SIG-M5 treated with dmso at 0.1 percent for 504 hours (cell line): ENCODE results near the gene FAM210B.
"Not testable (repeated sequence)": the region's sequence is repeated elsewhere in the genome, so short reads cannot be mapped to it uniquely, and the experiment has no call there.

ENCODE experiments used
- DNase-seq: peaks from one replicate; lab custom pipeline; 2025; ENCODE audit not compliant: unreplicated experiment; lab: John Stamatoyannopoulos, UW

Gene FAM210B, protein sequence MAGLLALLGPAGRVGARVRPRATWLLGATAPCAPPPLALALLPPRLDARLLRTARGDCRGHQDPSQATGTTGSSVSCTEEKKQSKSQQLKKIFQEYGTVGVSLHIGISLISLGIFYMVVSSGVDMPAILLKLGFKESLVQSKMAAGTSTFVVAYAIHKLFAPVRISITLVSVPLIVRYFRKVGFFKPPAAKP

DNA sequence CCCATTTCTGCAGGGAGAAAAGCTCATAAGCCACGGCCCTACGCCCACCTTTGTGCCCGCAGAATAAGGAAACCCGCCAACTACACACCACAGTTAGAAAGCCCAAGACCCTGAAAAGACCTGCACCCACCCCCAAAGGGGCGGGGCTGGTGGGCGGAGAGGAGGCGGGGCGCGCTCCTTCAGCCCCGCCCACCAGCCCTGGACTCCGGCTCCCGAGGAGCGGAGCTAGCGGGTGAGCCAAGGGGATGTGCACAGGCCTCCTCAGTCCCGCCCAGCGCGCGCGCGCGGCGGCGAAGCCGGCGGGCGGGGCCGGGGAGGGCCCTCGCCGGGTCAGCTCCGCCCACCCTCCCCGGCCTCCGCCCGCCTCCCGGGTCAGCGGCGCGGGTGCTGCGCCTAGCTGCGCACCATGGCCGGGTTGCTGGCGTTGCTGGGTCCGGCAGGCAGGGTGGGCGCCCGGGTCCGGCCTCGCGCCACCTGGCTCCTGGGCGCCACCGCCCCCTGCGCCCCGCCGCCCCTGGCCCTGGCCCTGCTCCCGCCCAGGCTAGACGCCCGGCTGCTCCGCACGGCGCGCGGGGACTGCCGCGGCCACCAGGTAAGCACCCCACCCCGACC, at the start of gene FAM210B:
Gene FAM210B (plus strand): TSS at position 375 of the 612 bp plus-strand sequence. CDS start 32 bp downstream, at position 407.
- peak; percentile 91 for DNase-seq

DNA sequence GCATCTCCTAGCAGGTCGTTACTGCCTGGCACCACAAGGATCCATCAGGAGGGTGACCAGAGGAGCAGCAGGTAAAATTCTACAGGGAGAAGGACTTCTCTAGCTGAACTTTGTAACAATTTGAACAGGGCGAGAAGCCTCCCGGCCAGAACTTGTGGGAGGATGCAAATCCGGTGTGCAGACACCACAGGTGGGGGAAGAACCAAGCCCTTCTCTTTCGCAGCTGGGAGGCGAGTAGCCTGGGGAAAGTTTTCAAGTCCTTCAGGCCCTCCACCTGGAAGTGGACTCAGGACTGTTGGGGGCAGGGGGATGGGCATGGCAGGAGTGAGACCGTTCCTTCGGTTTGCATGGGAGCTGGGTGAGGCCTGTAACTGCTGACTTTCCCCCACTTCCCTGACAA, 42.7 kb upstream of the FAM210B start:
- no peak for DNase-seq

DNA sequence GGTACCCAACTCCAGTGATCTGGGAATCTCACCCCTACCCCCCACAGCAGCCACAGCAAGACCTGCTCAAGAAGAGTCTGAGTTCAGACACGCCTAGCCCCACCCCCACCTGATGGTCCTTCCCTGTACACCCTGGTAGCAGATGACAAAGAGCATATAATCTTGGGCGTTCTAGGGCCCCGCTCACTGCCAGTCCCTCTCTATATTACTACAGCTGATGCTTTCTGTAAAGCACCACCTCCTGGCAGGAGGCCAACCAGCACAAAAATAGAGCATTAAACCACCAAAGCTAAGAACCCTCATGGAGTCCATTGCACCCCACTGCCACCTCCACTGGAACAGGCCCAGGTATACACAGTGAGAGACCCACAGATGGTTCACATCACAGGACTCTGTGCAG, 42.3 kb upstream of the FAM210B start:
- no peak for DNase-seq

DNA sequence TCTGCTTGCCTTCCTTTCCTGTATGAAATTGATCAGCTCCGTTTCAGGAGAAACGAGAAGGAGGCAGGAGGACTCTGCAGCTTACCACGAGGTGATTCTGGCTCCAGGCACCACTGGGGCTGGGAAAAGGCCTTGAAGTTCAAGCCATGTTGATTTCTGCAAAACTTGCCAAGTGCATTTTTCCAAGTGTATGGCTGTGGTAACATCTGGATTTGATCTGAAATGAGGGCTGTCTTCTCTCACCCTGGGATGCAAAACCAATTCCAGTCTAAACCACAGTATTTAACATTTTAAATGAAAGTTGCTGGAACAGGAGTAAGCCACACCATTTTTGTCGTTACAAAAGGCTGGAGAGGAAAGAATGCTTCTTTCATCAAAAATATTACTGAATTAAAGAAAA, 36.1 kb upstream of the FAM210B start:
- no peak for DNase-seq

DNA sequence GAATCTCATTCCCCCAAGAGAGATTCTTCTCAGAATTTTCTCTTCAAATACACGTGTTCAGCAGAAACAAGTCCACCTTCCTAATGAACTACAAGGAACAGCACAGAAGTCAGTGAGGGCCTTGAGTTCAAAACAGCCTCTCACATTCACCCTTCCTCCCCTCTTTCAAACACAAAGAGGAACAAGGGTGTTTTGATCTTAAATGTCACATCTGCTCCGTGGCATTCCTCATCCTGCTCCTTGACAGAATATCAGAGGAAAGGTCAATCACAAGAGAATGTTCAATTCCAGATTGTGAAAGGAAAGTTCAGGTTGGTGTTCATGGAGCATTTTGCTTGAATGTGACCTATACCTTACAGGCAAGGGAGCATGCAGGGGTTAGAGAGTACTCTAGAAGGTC, 35.6 kb upstream of the FAM210B start:
- no peak for DNase-seq

DNA sequence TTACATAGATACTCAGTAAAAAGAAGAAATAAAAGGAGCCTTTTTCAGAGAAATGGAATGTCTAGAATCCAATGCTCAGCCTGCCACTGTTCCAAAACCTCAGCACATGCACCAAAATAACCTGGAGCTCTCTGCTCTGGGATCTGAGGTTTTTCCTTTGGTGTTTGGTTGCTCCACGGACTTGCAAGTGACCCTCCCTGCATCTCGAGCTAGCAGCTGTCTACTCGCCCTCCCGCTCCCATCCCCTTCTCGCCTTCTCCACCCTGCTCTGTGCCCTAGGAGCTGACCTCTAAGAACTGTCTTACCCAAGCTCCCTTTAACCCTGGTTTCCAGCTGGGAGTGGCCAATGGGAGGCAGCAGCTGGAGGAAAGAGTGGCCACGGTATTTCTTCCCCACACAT, 35.1 kb upstream of the FAM210B start:
- DNase-seq, result no peak

DNA sequence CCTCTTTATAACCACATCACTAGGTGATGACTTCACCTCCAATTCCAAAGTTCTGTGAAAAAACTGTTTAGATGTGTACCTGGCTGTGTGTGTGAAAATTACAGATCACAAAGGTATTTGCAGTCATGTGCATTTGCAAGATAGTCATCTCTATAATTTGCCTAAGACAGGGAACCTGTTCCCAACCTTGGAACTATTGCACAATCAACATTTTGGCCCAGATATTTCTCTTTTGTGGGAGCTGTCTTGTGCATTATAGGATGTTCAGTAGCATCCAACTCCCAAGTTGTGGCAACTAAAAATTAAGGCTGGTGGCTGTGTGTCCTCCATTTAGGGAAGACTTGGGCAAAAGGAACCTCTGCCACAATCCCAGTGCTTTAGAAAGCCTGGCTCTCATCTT, 34.0 kb upstream of the FAM210B start:
- no peak for DNase-seq

DNA sequence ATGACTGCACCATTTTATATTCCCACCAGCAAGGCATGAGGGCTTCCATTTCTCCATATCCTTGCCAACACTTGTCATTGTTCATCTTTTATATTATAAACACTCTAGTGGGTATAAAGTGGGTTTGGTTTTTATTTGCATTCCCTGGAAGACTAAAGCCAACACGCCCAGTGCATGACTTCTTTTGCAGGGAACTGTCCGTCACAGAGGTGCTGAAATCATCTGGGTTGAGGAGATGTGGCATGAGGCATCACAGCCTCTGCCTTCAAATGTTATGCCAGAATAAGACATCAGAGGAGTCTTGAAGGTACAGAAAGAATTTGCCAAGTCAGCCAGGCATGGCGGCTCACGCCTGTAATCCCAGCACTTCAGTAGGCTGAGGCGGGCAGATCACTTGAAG, 29.9 kb upstream of the FAM210B start:
- no peak for DNase-seq

DNA sequence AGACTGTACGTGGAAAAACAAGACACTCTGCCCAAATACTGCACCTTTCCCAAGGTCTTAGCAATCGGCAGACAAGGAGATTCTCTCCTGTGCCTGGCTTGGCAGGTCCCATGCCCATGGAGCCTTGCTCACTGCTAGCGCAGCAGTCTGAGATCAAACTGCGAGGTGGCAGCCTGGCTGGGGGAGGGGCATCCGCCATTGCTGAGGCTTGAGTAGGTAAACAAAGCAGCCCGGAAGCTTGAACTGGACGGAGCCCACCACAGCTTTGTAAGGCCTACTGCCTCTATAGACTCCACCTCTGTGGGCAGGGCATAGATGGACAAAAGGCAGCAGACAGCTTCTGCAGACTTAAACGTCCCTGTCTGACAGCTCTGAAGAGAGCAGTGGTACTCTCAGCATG, 22.1 kb upstream of the FAM210B start:
- not testable (repeated sequence) for DNase-seq

DNA sequence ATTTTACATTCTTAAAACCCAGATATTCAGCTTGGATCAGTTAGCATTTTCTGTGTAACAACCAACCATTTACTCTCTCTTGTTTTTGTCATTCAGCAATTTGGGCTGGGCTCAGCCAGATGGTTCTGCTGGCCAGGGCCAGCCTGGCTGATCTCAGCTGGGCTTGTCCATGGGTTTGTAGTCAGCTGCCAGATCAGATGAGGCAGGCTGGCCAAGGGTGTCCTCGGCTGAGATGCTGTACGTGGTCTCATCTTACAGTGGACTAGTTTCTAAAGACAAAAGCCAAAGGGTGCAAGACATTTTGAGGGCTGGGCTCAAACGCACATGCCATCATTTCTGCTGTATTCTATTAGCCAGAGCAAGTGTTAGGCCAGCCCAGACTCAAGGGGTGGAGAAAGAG, 16.0 kb upstream of the FAM210B start:
- DNase-seq, result no peak

DNA sequence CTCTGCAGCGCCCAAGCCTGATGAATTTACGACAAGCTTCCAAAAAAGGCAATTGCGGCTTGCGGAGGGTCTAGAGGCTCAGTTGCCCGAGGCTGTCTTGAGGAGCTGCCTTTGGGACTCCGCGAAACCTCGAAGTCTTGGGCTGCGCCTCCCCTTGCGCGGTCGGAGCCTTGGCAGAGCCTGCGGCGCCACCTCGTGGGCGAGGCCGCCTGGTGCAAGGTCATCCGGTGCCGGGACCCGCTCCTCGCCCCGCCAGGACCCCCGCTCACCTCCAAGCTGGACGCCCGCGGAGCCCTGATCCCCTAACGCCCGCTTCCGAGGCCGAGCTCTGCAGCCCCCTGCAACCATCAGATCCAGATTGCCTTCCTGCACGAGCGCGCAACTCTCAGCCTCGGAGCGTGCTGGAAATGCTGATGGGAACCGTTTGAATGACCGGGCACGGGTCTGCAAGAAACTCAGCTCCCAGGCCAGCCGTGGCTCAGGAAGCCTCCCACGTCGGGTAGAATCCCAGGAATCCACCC, 14.9 kb upstream of the FAM210B start:
- DNase-seq, result no peak

DNA sequence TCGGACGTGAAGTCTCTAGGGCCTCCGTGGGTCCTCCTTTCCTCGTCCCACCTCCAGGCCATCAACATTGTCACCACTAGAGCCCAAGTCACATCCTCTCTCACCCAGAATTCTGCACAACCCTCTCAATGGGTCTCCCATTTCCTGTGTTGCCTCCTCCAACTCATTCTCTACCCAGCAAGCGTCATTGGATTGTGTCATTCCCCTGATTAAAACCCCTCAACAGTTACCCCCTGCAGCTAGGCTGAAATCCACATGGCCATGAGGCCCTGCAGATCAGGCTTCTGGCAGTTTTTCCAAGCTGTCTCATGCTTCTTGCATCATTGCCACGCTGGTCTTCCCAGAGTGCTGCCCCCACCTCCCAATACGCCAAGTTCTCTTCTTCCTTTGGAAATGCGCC, 12.9 kb upstream of the FAM210B start:
- DNase-seq, result no peak

DNA sequence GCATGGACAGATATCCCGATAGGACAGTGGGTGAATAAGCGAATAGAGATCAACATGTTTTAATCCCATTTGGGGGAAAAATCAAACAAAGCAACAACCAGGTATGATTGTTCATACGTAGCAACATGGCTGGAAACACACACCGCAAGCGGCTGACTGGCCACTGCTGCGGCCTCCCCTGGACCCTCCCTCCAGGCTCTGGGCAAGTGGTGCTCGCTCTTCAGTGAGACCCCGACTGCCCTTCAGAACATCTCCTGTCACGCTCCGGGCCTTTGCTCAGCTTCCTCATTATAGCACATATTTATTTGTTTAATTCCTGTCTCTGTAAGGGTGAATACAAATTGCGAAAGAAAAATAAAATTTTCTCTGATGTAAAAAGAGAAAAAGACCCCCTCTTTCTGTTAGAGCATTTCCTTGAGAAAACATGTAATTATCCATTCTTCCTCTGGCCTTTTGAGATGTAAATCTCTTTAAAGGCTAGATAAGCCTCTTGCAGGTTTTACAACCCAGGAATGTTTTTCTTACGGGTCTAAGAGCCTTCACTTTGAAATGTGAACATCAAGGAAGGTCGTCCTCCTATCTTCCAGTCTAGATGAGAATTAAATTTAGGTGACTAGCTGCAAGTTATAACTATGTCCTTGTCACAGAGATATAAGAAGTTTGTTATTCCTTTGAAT, 11.0 kb upstream of the FAM210B start:
- no peak for DNase-seq

DNA sequence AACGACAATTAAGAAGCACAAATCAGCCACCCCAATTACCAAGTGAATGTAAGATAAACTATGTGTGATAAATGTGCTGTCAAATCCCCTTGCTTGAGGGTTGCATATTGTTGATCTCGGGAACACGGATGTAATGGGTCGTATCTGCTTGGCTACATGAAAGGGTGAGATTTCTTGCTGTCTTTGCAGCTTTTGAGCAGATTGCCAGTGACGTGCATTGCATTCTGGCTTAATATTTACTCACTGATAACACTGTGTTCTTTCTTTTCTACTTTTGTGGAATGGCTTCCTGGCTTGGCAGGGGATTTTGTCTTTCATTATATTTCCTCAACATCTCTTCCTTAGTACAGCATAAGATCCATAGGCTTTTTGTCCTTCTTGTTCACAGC, 10.5 kb upstream of the FAM210B start:
- DNase-seq, result no peak

DNA sequence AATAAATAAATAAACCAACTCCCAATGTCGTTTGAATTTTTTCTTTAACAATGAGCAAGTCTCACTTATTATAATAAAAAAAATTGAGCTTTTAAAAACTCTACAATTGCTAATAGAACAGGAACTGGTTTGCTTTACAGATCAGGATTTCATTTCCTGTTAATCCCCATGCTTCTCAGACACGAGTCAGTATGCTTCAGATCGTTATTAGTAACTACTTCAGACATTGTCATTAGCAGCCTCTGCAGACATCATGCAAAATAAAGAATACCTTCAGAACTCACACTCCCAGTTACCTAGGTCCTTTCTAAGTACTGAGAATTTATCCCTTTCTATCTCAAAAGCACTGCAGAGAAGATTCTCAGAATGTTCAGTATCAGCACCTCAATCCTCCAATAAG, 10.0 kb upstream of the FAM210B start:
- no peak for DNase-seq

DNA sequence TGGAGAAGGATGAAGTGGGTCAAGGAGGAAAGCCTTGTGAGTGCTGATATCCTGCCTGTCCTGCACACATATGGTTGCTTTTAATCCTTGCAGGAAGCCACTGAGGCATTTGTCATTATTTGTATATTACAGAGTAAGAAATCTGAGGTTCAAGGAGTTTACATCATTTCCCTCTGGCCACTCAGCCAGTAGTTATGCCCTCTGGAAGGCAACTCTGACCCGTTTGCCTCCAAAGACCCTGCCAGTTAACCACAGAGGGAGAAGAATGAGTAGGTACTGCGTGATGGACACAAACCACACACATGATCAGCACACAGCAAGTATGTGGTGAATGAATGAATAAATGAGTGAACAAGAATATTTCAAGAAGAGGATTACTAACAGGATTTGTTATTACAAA, 7.9 kb upstream of the FAM210B start:
- no peak for DNase-seq

DNA sequence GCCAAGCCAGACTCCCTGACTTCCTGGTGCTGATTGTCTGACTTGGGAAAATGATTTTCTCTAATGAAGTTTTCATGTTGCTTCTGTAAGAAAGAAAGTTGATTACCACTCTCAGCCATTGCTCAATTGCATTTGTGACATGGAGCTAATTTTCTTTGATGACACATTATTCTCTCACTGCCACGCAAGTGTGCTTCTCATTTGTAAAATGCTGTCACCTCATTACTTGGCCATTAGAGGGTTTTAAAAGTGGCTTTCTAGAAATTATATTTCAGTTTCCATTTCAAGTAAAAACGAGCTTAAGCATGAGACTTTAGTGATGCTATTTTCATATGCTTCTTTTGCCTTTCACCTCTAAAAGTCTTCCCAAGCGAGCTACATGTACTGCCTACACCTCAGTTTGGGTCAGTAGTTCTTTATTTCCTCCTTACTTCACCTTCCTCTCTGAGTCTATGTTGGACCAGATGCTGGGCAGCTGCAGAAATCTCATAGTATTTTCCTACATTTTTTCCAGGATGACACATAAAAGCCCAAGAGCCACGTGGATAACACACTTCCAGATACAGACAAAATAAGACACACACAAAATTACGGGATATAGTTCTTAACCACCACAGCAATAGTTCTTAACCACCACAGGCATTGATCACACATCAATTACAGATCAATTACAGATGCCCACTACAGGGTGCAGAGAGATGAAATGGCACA, 6.3 kb upstream of the FAM210B start:
- no peak for DNase-seq

DNA sequence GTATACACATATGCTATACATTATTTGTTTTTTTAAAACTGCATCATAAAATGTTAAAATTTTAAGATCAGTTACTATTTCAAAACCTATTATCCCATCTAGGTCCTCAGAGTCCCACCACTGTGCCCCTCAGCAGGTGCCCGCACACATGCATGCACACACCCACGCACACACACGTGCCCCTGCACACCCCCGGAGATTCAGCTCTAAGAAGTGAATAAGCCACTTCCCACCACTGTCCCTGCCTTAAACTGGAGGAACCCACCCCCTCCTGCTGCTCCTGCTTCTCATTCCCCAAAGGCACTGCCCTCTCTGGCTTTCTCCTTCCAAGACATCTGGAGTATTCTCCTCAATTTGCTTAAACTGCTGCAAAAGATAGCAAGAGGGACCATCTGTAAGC, 5.4 kb upstream of the FAM210B start:
- DNase-seq, result no peak

DNA sequence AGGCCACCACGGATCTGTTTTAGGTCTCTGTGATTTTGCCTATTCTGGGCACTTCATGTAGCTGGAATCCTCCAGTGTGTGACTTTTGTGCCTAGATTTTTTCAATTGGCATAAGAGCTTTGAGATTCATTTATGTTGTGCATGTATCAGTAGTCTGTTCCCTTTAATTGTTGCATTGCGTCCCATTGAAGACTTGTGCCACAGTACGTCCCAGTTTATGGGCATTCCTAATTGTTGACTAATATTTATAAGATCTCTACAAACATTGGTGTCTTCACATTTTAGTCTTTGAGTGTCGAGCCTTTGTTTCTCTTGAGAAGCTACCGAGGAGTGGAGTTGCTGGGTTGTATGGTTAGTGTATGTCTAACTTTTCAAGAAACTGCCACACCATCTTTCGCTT, 704 bp upstream of the FAM210B start:
- DNase-seq, result no peak

DNA sequence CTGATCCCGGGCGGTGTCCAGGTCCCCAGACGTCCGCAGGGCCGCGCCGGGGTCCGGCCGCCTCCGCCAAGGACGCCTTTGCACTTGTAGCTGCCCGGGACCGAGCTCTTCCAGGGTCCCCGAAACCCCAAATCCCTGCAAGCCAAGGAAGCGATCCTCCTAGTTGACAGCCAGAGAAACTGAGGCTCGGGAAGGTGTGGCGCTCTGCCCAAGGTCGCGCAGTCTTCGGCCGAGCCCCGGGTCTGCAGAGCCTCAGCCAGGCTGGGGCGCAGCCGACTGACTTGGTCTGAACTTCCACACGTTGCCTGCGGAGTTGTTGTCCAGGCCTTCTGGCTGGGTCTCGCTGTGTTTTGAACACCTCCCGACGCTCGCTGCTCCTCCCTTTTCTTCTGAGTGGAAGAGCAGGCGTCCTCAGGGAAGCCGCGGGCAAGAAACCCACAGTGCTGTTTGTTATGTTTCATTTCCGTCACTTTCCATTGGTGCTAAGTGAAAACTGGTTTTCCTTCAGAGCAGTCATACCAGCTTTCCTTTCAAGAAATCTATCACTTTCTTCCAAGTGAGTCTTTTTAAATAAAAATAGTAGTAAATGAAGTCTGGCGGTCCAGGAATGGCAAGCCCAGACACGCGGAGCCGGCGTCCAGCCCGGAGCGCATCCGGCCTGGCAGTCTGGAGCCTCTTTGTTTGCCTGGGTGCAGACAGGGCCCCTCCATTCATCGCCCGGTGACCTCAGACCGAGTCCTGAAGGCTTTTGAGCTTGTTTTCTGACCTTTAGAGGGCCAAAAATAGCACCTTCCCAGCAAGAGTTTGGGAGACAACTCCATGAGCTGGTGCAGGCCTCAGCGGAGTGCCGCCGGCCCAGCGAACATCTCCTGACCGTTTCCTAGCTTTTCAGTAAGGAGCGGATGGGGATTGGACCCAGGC, 698 bp downstream of the FAM210B start:
- DNase-seq, result peak; percentile 46
